ENCODE results near the gene B3GNT5.

- TF ChIP-seq ZBTB7A (IDR thresholded peaks at IDR 0.05; ENCODE audit: low read depth) (no peak), REST (IDR thresholded peaks at IDR 0.05; ENCODE audit: low read depth) (no peak), MAX (IDR thresholded peaks at IDR 0.05) (no peak), CEBPB (IDR thresholded peaks at IDR 0.05) (no peak), TCF12 (IDR thresholded peaks at IDR 0.05; ENCODE audit: low read depth) (no peak), TAF1 (IDR thresholded peaks at IDR 0.05; ENCODE audit: low read depth) (no peak), USF1 (IDR thresholded peaks at IDR 0.05) (no peak), RAD21 (IDR thresholded peaks at IDR 0.05; ENCODE audit: low read depth) (no peak), EP300 (IDR thresholded peaks at IDR 0.05; ENCODE audit: borderline replicate concordance) (no peak), YY1 (IDR thresholded peaks at IDR 0.05; ENCODE audit: low read depth) (no peak)
Observed at GRCh38 chr3:183272791-183273190, 19.7 kb downstream of the B3GNT5 start.

Measured in Ishikawa (cell line).